ENCODE results near the gene CLEC18C.
"Not testable (repeated sequence)": the region's sequence is repeated elsewhere in the genome, so short reads cannot be mapped to it uniquely, and the experiment has no call there.

CLEC18C gene

DNA sequence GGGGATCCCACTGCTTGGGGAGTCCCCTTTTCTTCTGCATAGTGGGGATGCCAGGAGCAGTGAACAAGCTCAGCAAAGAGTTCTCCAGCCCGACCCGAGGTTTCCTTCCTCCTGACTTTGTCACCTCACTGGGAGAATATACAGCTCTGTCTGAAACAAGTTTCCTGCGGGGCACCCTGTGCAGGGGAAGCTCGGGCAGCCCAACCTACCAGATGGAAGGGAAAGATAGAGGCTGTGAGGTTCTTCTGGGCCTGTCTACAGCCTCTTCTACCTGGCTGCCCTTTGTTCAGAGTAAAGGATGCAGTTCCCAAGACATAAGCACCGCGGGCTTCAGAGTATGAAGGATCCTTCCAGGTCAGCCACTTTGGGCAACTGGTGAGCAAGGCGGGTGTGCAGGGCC is 24.0 kb downstream of the CLEC18C start:
- H3K27me3 ChIP-seq (ENCODE audit: control insufficient read depth, insufficient read depth, low read length), result not testable (repeated sequence)

GRCh38 chr16:70198230-70198629 is 24.6 kb downstream of the CLEC18C start:
- not testable (repeated sequence) for H3K27me3 ChIP-seq (ENCODE audit: control insufficient read depth, insufficient read depth, low read length); H3K4me3 ChIP-seq (ENCODE audit: low read depth, low read length); H3K9ac ChIP-seq; H2AFZ ChIP-seq; H3K4me2 ChIP-seq (ENCODE audit: low read length); H3K4me1 ChIP-seq; H3K79me2 ChIP-seq; H3K36me3 ChIP-seq (ENCODE audit: control insufficient read depth, insufficient read depth, low read length); H3K9me3 ChIP-seq (ENCODE audit: control insufficient read depth, low read length); H3K27ac ChIP-seq

More for the DNA sequence above, 24.0 kb downstream of the CLEC18C start:
- H3K4me1 ChIP-seq; H3K9me3 ChIP-seq (ENCODE audit: control insufficient read depth, low read length); H3K9ac ChIP-seq; H3K79me2 ChIP-seq; H3K4me3 ChIP-seq (ENCODE audit: low read depth, low read length); H2AFZ ChIP-seq; H3K4me2 ChIP-seq (ENCODE audit: low read length); H3K36me3 ChIP-seq (ENCODE audit: control insufficient read depth, insufficient read depth, low read length); H3K27ac ChIP-seq: not testable (repeated sequence)

DNA sequence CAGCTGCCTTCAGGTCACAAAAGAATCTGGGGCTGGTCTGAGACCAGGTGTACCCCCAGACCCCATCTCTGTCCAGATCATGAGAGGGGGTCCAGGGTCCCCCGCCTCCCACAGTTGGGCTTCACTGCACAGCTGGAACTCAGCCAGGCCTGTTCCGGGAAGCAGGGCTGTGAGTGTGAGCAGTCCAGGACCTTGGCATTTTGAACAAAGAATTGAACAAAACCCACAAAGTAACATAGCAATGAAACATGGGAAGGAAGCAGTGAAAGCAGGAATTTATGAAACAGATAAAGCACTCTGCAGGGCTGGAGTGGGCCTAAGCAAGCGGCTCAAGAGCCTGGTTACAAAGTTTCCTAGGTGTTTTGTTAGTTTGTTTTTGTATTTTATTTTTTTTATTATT is 25.1 kb downstream of the CLEC18C start:
- H3K27ac ChIP-seq; H3K36me3 ChIP-seq (ENCODE audit: control insufficient read depth, insufficient read depth, low read length); H3K4me2 ChIP-seq (ENCODE audit: low read length); H3K9me3 ChIP-seq (ENCODE audit: control insufficient read depth, low read length); H3K27me3 ChIP-seq (ENCODE audit: control insufficient read depth, insufficient read depth, low read length); H3K79me2 ChIP-seq; H2AFZ ChIP-seq; H3K4me1 ChIP-seq; H3K9ac ChIP-seq; H3K4me3 ChIP-seq (ENCODE audit: low read depth, low read length): not testable (repeated sequence)

DNA sequence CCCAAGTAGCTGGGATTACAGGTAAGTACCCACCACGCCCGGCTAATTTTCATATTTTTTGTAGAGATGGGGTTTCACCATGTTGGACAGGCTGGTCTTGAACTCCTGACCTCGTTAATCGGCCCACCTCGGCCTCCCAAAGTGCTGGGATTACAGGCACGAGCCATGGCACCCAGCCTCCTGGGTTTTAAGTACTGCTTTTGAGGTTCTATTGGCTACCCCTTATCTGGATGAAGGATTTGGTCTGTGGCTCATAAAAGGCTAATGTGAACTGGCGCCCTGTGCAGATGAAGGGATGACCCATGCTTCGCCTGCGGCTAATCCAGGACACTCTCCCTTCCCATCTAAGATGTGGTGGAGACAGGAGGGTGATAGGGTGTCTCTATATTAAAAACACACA is 25.6 kb downstream of the CLEC18C start:
- H3K79me2 ChIP-seq; H2AFZ ChIP-seq; H3K4me2 ChIP-seq (ENCODE audit: low read length); H3K27ac ChIP-seq; H3K27me3 ChIP-seq (ENCODE audit: control insufficient read depth, insufficient read depth, low read length); H3K9ac ChIP-seq; H3K4me3 ChIP-seq (ENCODE audit: low read depth, low read length); H3K4me1 ChIP-seq; H3K9me3 ChIP-seq (ENCODE audit: control insufficient read depth, low read length); H3K36me3 ChIP-seq (ENCODE audit: control insufficient read depth, insufficient read depth, low read length): not testable (repeated sequence)

DNA sequence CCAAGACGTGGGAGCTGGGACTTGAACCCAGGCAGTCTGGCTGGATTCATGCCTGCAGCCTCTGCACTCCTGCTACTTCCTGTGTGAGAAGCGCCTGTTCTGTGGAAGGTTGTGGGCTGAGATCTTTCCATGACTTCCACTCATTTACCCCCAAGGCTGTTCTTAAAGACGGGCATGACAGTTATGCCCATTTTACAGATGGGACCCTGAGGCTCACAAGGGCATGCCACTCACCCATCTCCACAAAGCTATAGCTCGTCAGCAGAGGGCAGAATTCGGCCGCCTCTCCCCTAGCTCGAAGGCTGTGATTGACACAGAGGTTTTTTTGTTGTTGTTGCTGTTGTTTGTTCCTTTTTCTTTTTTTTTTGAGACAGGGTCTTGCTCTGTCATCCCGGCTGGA is 26.5 kb downstream of the CLEC18C start:
- not testable (repeated sequence) for H3K9me3 ChIP-seq (ENCODE audit: control insufficient read depth, low read length); H3K27ac ChIP-seq; H3K27me3 ChIP-seq (ENCODE audit: control insufficient read depth, insufficient read depth, low read length); H3K9ac ChIP-seq; H2AFZ ChIP-seq; H3K4me1 ChIP-seq; H3K4me2 ChIP-seq (ENCODE audit: low read length); H3K79me2 ChIP-seq; H3K4me3 ChIP-seq (ENCODE audit: low read depth, low read length); H3K36me3 ChIP-seq (ENCODE audit: control insufficient read depth, insufficient read depth, low read length)

GRCh38 chr16:70203508-70203907 is 29.9 kb downstream of the CLEC18C start:
- H3K36me3 ChIP-seq (ENCODE audit: control insufficient read depth, insufficient read depth, low read length); H3K4me2 ChIP-seq (ENCODE audit: low read length); H3K27ac ChIP-seq; H3K79me2 ChIP-seq; H3K4me1 ChIP-seq; H2AFZ ChIP-seq; H3K4me3 ChIP-seq (ENCODE audit: low read depth, low read length); H3K27me3 ChIP-seq (ENCODE audit: control insufficient read depth, insufficient read depth, low read length); H3K9ac ChIP-seq; H3K9me3 ChIP-seq (ENCODE audit: control insufficient read depth, low read length): not testable (repeated sequence)

- not testable (repeated sequence) for H3K4me2 ChIP-seq (ENCODE audit: low read length); H2AFZ ChIP-seq; H3K27ac ChIP-seq; H3K4me3 ChIP-seq (ENCODE audit: low read depth, low read length); H3K9ac ChIP-seq; H3K27me3 ChIP-seq (ENCODE audit: control insufficient read depth, insufficient read depth, low read length); H3K79me2 ChIP-seq; H3K9me3 ChIP-seq (ENCODE audit: control insufficient read depth, low read length); H3K36me3 ChIP-seq (ENCODE audit: control insufficient read depth, insufficient read depth, low read length); H3K4me1 ChIP-seq
These were observed 30.4 kb downstream of the CLEC18C start for GRCh38 chr16:70204010-70204409.

DNA sequence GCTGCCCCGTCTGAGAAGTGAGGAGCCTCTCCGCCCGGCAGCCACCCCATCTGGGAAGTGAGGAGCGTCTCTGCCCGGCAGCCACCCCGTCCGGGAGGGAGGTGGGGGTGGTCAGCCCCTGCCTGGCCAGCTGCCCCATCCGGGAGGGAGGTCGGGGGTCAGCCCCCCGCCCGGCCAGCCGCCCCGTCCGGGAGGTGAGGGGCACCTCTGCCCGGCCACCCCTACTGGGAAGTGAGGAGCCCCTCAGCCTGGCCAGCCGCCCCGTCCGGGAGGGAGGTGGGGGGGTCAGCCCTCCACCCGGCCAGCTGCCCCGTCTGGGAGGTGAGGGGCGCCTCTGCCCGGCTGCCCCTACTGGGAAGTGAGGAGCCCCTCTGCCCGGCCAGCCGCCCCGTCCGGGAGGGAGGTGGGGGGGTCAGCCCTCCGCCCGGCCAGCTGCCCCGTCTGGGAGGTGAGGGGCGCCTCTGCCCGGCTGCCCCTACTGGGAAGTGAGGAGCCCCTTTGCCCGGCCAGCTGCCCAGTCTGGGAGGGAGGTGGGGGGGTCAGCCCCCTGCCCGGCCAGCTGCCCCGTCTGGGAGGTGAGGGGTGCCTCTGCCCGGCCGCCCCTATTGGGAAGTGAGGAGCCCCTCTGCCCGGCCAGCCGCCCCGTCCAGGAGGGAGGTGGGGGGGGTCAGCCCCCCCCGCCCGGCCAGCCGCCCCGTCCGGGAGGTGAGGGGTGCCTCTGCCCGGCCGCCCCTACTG is 31.2 kb downstream of the CLEC18C start:
- not testable (repeated sequence) for H3K9me3 ChIP-seq (ENCODE audit: control insufficient read depth, low read length); H3K36me3 ChIP-seq (ENCODE audit: control insufficient read depth, insufficient read depth, low read length); H3K9ac ChIP-seq; H2AFZ ChIP-seq; H3K79me2 ChIP-seq; H3K27me3 ChIP-seq (ENCODE audit: control insufficient read depth, insufficient read depth, low read length); H3K4me1 ChIP-seq; H3K27ac ChIP-seq; H3K4me2 ChIP-seq (ENCODE audit: low read length); H3K4me3 ChIP-seq (ENCODE audit: low read depth, low read length)

GRCh38 chr16:70206382-70206781 is 32.8 kb downstream of the CLEC18C start:
- H3K4me3 ChIP-seq (ENCODE audit: low read depth, low read length); H3K79me2 ChIP-seq; H3K9me3 ChIP-seq (ENCODE audit: control insufficient read depth, low read length); H3K36me3 ChIP-seq (ENCODE audit: control insufficient read depth, insufficient read depth, low read length); H3K27ac ChIP-seq; H3K4me1 ChIP-seq; H3K9ac ChIP-seq; H2AFZ ChIP-seq; H3K4me2 ChIP-seq (ENCODE audit: low read length); H3K27me3 ChIP-seq (ENCODE audit: control insufficient read depth, insufficient read depth, low read length): not testable (repeated sequence)

GRCh38 chr16:70218586-70218985 is 45.0 kb downstream of the CLEC18C start:
- not testable (repeated sequence) for H3K4me2 ChIP-seq (ENCODE audit: low read length); H3K4me1 ChIP-seq; H3K27ac ChIP-seq; H3K27me3 ChIP-seq (ENCODE audit: control insufficient read depth, insufficient read depth, low read length); H3K4me3 ChIP-seq (ENCODE audit: low read depth, low read length); H2AFZ ChIP-seq; H3K9ac ChIP-seq; H3K79me2 ChIP-seq; H3K9me3 ChIP-seq (ENCODE audit: control insufficient read depth, low read length); H3K36me3 ChIP-seq (ENCODE audit: control insufficient read depth, insufficient read depth, low read length)

DNA sequence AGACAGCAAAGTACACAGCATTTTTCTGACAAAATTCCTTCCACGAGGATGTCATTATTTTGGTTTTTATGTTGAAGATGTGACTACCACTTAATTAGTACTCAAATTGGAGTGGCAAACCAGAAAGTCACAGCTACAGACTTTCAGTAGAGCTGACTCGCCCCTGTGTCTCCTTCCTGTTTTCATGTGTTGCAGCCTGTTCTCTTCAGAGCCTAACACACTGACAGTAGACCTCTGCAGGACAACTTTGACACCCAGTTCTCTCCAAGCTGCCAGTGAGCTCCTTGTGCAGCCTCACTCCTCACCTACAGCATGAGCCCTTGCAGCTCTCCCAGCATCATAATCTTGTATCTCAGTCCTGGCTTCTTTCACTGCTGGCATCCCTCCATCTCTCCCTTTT is 49.0 kb downstream of the CLEC18C start:
- not testable (repeated sequence) for H2AFZ ChIP-seq; H3K27ac ChIP-seq; H3K4me2 ChIP-seq (ENCODE audit: low read length); H3K36me3 ChIP-seq (ENCODE audit: control insufficient read depth, insufficient read depth, low read length); H3K27me3 ChIP-seq (ENCODE audit: control insufficient read depth, insufficient read depth, low read length); H3K4me1 ChIP-seq; H3K4me3 ChIP-seq (ENCODE audit: low read depth, low read length); H3K9me3 ChIP-seq (ENCODE audit: control insufficient read depth, low read length); H3K9ac ChIP-seq; H3K79me2 ChIP-seq

Data from parathyroid adenoma (tissue), 2 donors.